ENCODE data around the gene NEK7. TPM values are rescaled to one million over a fixed set of nuclear protein-coding genes. Genes with fewer than 3 reads are reported as not detected.

The NEK7 gene
- total RNA-seq = 23.5 and 37.3 TPM in 2 replicates

GRCh38 chr1:198156745-198157240 lies at the start of gene NEK7:
NEK7 (plus strand) TSS chr1:198156998; CDS start chr1:198232581, 75,583 bp downstream.

Other genes with a start within 250 kb of the NEK7 start
- gene LHX9, start 239.6 kb upstream of the NEK7 start, total RNA-seq = not detected in 2 replicates